ENCODE data around the gene SHISA5.
"Not testable (repeated sequence)": the region's sequence is repeated elsewhere in the genome, so short reads cannot be mapped to it uniquely, and the experiment has no call there.

SHISA5 gene

GRCh38 chr3:48519277-48519643 lies 15.3 kb upstream of the SHISA5 start:
- DNase-seq (ENCODE audit: low read depth in 2 of 2): no peak

GRCh38 chr3:48518638-48519276 lies 14.8 kb upstream of the SHISA5 start:
- DNase-seq (ENCODE audit: low read depth in 2 of 2): no peak

GRCh38 chr3:48518069-48518468 lies 14.1 kb upstream of the SHISA5 start:
- no peak for DNase-seq (ENCODE audit: low read depth in 2 of 2)

- no peak for DNase-seq (ENCODE audit: low read depth in 2 of 2)
Observed at GRCh38 chr3:48516571-48516970, 12.6 kb upstream of the SHISA5 start.

GRCh38 chr3:48514431-48515227 lies 10.7 kb upstream of the SHISA5 start:
- no peak for DNase-seq (ENCODE audit: low read depth in 2 of 2)

- DNase-seq (ENCODE audit: low read depth in 2 of 2): no peak
Observed at GRCh38 chr3:48511551-48511950, 7.6 kb upstream of the SHISA5 start.

- DNase-seq (ENCODE audit: low read depth in 2 of 2): peak; percentile 48 to 52
Observed at GRCh38 chr3:48507256-48508061, 3.5 kb upstream of the SHISA5 start.

GRCh38 chr3:48505968-48506504 lies 2.1 kb upstream of the SHISA5 start:
- no peak for DNase-seq (ENCODE audit: low read depth in 2 of 2)

GRCh38 chr3:48505146-48505545 lies 1.2 kb upstream of the SHISA5 start:
- no peak for DNase-seq (ENCODE audit: low read depth in 2 of 2)

GRCh38 chr3:48503401-48504050 lies 448 bp downstream of the SHISA5 start:
- peak in 1 of 2 donors; percentile 11 for DNase-seq (ENCODE audit: low read depth in 2 of 2)

GRCh38 chr3:48502728-48503168 lies 1.2 kb downstream of the SHISA5 start:
- DNase-seq (ENCODE audit: low read depth in 2 of 2): no peak

- DNase-seq (ENCODE audit: low read depth in 2 of 2): no peak
Observed at GRCh38 chr3:48502121-48502520, 1.9 kb downstream of the SHISA5 start.

GRCh38 chr3:48501196-48501595 lies 2.8 kb downstream of the SHISA5 start:
- no peak for DNase-seq (ENCODE audit: low read depth in 2 of 2)

GRCh38 chr3:48500656-48501055 lies 3.3 kb downstream of the SHISA5 start:
- DNase-seq (ENCODE audit: low read depth in 2 of 2): no peak

GRCh38 chr3:48493203-48493501 lies 10.8 kb downstream of the SHISA5 start:
- no peak for DNase-seq (ENCODE audit: low read depth in 2 of 2)

- no peak for DNase-seq (ENCODE audit: low read depth in 2 of 2)
Observed at GRCh38 chr3:48492461-48493202, 11.3 kb downstream of the SHISA5 start.

GRCh38 chr3:48486952-48487351 lies 17.0 kb downstream of the SHISA5 start:
- DNase-seq (ENCODE audit: low read depth in 2 of 2): no peak

- DNase-seq (ENCODE audit: low read depth in 2 of 2): not testable (repeated sequence)
Observed at GRCh38 chr3:48482822-48483221, 21.2 kb downstream of the SHISA5 start.

- not testable (repeated sequence) for DNase-seq (ENCODE audit: low read depth in 2 of 2)
Observed at GRCh38 chr3:48480891-48481290, 23.1 kb downstream of the SHISA5 start.

- DNase-seq (ENCODE audit: low read depth in 2 of 2): peak in 1 of 2 donors; percentile 25
Observed at GRCh38 chr3:48478626-48479555, 25.1 kb downstream of the SHISA5 start.

Data from stimulated activated CD4-positive, alpha-beta T cell treated with anti-CD3 and anti-CD28 coated beads, Interleukin-1b, Interleukin-23, amount 100 ng/mL, for 4 hours (primary cell).